GM19043 (cell line): ENCODE measurements around the gene TNK1.
"Not testable (repeated sequence)": the region's sequence is repeated elsewhere in the genome, so short reads cannot be mapped to it uniquely, and the experiment has no call there.

ENCODE experiments used
- ATAC-seq: cut with Tn5 transposase; IDR thresholded peaks from one replicate; pipeline ENCODE4 v1.9.1; 2021; ENCODE audit warnings: low read depth; ENCODE audit not compliant: unreplicated experiment

Gene TNK1

DNA sequence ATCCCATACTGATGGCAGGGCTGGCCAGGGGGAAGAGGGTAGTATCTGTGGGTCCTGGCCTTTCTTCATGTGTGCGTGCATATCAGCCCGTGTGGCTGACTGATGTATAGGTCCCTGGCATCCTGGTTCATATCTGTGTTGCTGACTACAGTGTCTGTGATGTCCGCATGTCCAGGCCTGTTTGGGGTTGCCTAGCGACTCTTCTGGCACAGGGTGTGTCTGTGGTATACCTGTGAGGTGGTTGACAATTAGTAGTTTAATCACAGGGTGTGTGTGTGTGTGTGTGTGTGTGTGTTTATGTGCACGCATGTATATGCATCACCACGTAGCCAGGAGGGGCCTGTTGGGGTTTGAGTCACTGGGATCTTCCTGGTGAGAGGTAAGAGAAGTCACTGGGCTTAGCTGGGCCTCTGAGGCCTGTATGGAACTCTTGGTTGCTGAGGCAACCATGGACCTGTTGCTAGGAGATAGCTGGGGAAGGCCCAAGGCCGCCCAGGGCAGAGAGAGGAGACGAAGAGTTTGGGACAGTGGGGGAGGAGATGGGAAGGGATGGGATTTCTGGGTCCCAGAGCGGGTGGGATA is 26.5 kb upstream of the TNK1 start:
- no peak for ATAC-seq

- no peak for ATAC-seq
These were observed 25.8 kb upstream of the TNK1 start, which contains the start of gene TMEM95 for GRCh38 chr17:7355053-7355452. TSS of gene TMEM95 (plus strand) at chr17:7355156. CDS start at chr17:7355205, 49 bp downstream.

GRCh38 chr17:7355573-7355972 is 25.3 kb upstream of the TNK1 start:
- no peak for ATAC-seq

DNA sequence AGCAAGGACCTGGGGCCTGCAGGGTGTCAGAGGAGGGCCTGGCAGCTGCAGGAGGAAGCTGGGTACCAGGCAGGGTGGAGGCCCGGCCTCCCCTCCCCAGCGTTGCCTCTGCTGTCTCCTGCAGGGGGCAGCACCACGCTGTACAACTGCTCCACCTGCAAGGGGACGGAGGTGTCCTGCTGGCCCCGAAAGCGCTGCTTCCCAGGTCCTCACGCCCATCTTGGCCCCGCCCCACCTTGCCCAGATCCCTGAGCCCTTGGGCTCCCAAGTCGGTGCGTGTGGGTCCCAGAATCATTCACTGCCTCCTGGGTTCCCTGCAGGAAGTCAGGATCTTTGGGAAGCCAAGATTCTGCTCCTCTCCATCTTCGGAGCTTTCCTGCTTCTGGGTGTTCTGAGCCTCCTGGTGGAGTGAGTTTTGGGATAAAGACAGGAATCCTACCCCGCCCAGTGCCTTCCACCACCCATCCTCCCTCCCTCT is 24.8 kb upstream of the TNK1 start:
- no peak for ATAC-seq

- ATAC-seq: no peak
These were observed 24.1 kb upstream of the TNK1 start for GRCh38 chr17:7356756-7357155.

DNA sequence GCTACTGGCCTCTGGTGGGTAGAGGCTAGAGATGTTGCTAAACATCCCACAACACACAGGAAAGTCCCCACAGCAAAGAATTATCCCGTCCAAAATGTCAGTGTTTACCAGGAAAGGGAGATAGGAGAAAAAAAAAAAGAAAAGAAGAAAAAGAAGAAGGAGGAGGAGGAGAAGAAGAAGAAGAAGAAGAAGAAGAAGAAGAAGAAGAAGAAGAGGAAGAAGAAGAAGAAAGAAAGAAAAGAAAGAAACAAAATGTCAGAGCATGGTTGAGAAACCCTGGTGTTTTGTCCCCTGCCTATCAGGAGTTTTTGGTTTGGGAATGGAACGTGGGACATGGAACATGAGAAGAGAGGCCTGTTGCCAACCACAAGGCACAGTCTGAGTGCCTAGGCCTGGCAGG is 23.5 kb upstream of the TNK1 start:
- ATAC-seq: no peak

- no peak for ATAC-seq
These were observed 19.0 kb upstream of the TNK1 start for GRCh38 chr17:7361906-7362305.

DNA sequence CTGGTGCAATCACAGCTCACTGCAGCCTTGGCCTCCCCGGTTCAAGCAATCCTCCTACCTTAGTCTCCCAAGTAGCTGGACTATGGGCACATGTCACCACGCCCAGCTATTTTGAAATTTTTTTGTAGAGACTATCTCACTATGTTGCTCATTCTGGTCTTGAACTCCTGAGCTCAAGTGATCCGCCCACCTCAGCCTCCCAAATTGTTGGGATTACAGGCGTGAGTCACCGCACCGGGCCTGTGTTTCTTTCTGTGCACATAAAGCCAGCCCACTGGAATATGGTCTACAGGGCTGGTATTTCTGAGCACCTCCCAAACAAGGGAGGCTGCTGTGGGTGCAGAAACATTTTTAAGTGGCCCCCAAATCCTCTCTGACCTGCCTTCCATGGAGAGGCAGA is 17.6 kb upstream of the TNK1 start:
- no peak for ATAC-seq

DNA sequence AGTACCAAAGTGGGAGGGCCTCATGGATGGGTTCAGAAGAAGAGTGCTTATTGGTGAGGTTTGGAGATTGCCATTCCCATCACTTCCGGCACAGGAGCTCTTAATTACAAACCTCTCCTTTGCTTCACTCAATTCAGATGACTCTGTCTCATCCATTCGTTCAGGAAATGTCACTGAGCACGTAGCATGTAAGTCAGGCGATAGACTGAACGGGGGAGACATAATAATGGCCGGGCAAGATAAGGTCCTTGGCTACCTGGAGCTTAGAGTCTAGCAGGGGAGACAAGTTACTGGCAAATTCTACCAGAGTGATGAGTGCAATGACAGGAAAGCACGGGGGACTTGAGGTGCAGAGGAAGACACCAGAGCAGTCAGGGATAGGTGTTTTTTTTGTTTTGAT is 14.9 kb upstream of the TNK1 start:
- ATAC-seq: not testable (repeated sequence)

DNA sequence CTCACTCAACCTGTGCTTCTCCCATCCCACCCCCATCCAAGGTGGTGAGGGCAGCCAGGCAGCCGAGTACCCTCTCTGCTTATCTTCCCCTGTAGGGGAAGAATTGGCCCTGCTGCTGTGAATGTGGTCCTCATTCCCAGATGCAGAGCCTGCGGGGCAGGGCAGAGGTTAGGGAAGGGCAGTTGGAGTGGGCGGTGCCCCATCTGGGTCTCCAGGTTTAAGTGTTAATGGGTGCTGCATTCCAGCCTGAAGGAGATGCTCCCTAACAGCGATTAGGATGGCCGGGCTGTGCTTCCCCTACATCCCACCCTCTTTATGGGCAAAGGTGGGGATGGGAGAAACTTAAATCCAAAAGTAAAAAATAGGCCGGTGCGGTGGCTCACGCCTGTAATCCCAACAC is 13.8 kb upstream of the TNK1 start:
- no peak for ATAC-seq

GRCh38 chr17:7367918-7368598 is 12.8 kb upstream of the TNK1 start:
- no peak for ATAC-seq

- not testable (repeated sequence) for ATAC-seq
These were observed 12.3 kb upstream of the TNK1 start for GRCh38 chr17:7368599-7368994.

DNA sequence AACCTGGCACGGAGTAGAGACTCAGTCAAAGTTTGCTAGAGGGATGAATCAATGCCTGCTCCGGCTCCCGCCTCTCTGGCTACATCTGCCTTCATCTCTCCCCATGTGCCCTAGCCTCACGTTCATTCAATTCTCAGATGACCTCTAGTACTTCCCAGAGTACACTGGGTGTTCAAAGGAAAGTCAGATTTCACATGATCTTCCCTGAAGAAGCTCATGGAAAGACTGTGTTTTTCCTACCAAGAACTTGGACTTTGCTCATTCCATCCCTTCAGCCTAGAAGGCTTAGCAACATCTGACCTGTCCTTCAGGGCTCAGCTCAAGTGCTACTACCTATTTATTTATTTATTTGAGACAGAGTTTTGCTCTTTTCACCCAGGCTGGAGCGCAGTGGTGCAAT is 11.1 kb upstream of the TNK1 start:
- no peak for ATAC-seq

DNA sequence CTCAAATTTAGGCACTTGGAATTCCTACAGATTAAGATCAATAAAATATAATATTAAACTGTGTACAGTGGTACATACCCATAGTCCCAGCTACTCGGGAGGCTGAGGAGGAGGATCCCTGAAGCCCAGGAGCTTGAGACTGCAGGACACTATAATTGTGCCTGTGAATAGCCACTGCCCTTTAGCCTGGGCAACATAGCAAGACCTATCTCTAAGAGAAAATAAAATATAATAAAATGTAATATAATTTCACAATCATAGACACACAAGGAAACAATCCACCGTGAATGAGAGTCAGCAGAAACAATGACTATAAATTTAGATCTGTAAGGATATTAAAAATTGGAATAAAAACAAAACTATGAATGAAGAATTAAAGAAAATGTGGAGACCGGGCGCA is 10.0 kb upstream of the TNK1 start:
- no peak for ATAC-seq

DNA sequence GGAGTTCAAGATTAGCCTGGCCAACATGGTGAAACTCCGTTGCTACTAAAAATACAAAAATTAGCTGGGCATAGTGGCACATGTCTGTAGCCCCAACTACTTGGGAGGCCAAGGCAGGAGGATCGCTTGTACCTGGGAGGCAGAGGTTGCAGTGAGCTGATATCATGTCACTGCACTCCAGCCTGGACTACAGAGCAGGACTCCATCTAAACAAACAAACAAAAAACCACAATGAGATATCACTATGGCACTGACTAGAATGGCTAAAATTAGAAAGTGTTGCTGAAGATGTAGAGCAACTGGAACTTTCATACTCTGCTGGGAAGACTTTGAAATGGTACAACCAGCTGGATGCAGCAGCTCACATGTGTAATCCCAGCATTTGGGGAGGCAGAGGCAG is 6.5 kb upstream of the TNK1 start:
- ATAC-seq: no peak

DNA sequence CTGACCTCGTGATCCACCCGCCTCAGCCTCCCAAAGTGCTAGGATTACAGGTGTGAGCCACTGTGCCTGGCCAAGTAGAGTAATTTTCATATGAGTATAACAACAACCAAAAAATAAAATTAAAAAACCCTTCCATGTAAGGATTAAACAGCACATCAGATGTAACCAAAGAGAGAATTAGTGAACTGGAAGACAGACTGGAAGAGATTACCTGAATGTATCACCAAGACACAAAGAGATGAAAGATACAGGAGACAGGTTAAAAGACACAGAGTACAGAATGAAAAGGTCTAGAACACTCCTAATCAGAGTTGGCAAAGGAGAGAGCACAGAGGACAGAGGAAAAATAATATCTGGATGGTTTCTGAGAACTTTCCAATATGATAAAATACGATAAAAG is 1.8 kb upstream of the TNK1 start:
- no peak for ATAC-seq

DNA sequence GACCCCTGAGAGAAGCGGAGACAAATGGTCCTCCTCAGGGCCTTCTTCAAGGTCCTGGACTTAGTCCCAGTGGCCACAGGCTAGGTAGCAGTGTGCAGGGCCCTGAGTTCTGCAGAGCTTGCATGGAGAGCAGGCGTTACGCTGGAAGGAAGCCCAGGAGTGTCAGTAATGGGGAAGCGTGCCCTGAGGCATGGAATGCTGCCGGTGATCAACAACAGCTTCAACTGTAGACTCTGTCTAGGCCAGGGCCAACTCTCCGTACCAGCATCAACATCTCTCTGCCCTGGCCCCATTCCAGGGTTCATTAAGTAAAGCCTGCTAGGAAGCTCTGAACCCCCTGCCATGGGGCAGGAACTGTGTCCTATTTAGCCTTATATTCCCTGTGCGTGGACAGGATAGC is 568 bp upstream of the TNK1 start:
- no peak for ATAC-seq

DNA sequence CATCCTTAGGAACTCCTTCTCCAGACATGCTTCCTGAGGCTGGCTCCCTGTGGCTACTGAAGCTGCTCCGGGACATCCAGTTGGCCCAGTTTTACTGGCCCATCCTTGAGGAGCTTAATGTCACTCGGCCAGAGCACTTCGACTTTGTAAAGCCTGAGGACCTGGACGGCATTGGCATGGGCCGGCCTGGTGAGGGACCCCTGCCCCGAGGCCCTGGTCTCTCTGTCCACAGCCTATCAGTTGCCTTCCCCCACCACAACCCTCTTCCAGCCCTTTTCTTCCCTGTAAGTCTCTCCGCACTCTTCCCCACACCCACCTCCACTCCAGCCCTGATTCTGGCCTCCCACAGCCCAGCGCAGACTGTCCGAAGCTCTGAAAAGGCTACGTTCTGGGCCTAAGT is 2.0 kb downstream of the TNK1 start:
- no peak for ATAC-seq

GRCh38 chr17:7383371-7383741 is 2.5 kb downstream of the TNK1 start:
- no peak for ATAC-seq

- peak; percentile 51 for ATAC-seq
These were observed 3.0 kb downstream of the TNK1 start for GRCh38 chr17:7383742-7384488.

DNA sequence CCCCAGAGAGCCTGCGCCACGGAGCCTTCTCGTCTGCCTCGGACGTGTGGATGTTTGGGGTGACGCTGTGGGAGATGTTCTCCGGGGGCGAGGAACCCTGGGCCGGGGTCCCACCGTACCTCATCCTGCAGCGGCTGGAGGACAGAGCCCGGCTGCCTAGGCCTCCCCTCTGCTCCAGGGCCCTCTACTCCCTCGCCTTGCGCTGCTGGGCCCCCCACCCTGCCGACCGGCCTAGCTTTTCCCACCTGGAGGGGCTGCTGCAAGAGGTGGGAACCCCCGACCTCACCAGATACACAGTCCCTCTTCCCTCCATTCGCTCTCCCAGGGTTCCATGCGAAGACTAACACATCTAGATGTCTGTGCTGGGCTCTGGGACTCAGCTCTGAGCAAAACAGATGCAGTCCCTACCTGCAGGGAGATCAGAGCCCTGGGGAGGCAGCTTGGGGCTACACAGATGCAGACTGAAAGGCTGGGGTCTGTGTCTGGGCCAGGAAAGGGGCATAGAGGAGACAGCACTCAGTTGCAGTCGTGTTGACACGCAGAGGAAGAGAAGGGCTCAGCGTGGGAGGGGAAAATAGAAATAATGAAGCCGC is 3.7 kb downstream of the TNK1 start:
- ATAC-seq: no peak
